ENCODE measurements around the gene TMEM94.
A peak's percentile ranks its signal among the peaks of the same experiment; 100 is the strongest.

Gene TMEM94

GRCh38 chr17:75524269-75524969, 68.0 kb downstream of the TMEM94 start:
- H3K4me3 ChIP-seq (ENCODE audit: low read depth, low read length): no peak overlapping the region
- no peak for DNase-seq (ENCODE audit: low read depth)
- no peak for TF ChIP-seq CTCF (IDR thresholded peaks at IDR 0.05; ENCODE audit: insufficient read depth, low read depth, low read length, missing control alignments)

DNA sequence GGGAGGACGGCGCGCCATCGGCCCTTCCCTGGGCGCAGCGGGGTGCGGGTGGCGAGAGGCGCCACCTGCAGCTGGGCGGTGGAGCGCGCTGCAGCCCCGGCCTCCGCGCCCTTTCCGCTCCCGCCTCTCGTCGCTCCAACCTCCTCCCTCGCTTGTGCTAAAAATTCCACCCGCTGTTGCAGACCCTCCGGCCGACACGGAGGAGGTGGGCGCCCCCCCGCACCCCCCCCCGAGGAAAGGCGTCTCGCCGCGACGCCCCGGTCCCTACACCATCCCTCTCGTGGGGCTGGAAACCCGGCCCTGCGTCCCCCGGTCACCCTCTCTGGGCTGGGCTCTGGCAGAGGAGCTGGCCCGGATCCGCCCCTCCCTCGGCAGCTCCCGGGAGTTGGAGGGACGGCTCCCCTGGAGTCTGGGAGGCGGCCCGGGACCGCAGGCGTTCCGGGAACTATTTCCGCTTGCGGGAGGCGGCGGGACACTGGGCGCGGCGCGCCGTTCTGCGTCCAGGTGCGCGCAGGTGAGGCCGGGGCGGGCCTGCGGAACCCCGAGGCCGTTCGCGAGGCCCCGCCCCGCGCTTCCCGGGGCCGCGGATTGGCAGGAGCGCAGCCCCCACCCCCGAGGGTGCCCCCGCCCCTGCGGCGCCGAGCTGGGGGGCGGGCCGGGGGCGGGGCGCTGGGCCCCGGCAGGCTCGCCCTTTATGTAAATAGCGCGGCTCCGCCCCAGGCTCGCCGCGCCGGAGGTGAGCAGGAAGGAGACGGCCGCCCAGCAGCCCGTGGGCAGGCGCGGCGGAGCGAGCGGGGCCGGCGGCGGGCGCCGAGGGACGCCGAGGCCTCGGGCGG, 68.8 kb downstream of the TMEM94 start, which contains the start of gene LLGL2:
TSS of gene LLGL2 (plus strand) at position 728 of the 836 bp plus-strand sequence. CDS start 17,730 bp downstream, outside the sequence.
- TF ChIP-seq CTCF (IDR thresholded peaks at IDR 0.05; ENCODE audit: insufficient read depth, low read depth, low read length, missing control alignments): peak; percentile 34
- H3K4me3 ChIP-seq (ENCODE audit: low read depth, low read length): peak within 1 kb of the TSS; percentile 63
- peak; percentile 84 for DNase-seq (ENCODE audit: low read depth)

DNA sequence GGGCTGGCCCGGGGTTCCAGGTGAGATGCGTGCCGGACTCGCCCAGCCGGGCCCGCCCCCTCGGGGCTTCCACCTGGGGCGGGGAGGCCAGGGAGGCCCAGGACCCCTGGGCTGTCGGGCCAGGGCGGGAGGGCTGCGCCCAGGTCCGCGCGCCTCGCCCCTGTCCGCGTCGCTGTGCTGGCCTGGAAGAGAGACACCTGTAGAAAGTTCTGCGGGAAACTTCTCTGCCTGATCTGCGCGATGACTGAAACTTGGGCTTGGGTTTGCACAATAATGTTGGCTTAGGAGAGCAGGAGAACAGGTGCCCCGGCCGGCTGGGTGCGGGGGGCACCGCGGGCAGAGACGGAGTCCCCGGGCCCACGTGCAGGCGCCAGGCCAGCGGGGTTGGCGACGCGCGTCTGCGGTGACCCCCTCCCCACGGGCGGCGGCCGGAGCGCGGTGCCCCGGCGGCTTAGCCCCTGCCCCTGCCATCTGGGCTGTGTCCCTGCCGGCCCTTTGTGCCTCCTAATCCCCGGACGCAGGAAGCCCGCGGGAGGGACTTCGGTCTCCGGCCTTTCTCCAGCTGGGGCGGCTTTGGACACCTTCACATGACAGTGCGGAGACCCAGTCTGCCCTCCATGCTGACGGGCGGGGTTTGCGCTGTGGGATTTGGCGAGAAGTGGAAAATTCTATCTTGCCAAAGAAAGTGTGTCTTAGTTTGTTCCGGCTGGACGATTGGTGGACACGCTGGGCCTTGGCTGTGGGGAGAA, 69.5 kb downstream of the TMEM94 start:
- no peak for DNase-seq (ENCODE audit: low read depth)

DNA sequence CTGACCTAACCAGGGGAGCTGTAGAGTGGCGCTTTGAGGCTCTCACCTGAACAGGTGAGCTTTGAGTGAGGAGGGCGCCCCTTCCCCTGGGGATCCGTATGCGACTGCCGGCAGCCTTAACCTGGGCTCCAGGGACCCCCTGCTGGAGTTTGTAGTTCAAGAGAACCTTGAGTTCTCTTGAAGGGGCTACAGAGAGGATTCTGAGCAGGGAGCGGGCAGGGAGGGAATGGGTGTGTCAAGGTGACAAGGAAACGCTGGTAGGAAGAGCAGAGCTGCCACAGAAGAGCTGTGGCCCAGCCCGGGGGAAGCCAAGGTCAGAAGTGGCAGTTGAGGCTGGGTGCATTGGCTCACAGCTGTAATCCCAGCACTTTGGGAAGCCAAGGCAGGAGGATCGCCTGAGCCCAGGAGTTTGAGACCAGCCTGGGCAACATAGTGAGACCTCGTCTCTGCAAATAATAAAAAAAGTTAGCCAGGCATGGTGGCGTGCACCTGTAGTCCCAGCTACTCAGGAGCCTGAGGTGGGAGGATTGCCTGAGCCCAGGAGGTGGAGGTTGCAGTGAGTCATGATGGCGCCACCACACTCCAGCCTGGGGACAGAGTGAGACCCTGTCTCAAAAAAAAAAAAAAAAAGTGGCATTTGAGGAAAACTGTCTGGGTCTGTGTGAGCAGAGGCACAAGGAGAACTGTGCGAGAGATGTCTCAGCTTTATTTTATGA, 70.3 kb downstream of the TMEM94 start:
- H3K4me3 ChIP-seq (ENCODE audit: low read depth, low read length): no peak overlapping the region
- TF ChIP-seq CTCF (IDR thresholded peaks at IDR 0.05; ENCODE audit: insufficient read depth, low read depth, low read length, missing control alignments): no peak
- DNase-seq (ENCODE audit: low read depth): no peak

More for the DNA sequence above, 69.5 kb downstream of the TMEM94 start:
- H3K4me3 ChIP-seq (ENCODE audit: low read depth, low read length): peak overlapping the region; percentile 56
- no peak for TF ChIP-seq CTCF (IDR thresholded peaks at IDR 0.05; ENCODE audit: insufficient read depth, low read depth, low read length, missing control alignments)

DNA sequence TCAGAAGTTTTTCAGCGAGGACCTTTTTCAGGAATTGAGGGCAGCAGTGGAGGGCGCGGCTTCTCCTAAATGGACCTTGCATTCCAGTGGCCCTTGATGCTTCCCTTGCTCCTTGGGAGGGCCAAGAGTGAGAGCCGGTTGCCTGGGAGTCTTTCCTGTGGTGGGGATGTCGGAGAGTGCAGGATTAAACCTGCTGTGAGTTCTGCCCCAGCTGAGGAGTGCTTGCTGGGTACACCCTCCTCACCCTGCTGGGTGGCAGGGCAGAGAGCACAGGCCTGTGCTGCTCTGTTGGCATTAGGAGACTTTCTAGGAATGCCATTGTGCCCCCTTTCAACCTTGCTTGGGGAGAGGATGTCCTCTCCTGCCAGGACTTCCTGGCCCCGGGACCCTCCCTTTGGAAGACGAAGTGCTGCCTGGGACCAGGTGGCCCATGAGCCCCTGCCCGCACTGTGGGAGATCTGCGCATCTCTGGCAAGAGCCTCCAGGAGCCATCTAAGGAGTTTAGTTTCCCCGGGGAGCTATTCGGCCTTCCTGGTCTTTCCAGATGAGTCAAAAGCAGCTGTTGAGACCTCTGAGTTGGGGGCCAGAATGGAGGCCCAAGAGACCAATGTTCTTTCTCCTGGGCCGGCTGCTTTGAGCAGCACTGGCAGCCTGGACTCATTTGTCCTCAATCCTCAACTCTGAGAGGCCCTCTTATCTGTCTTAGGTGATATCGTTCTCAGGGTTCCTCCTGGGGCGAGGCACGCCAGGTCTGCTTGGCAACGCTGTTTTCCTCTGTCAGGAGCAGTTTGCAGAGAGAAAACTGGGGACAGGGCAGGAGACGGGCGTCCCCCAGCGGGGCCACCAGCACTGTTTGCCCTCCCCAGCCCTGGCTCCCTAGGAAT, 74.6 kb downstream of the TMEM94 start:
- no peak overlapping the region for H3K4me3 ChIP-seq (ENCODE audit: low read depth, low read length)
- no peak for DNase-seq (ENCODE audit: low read depth)
- TF ChIP-seq CTCF (IDR thresholded peaks at IDR 0.05; ENCODE audit: insufficient read depth, low read depth, low read length, missing control alignments): no peak
